K562 (cell line): ENCODE data around the gene ASPDH. TPM values are rescaled to one million over a fixed set of nuclear protein-coding genes. Genes with fewer than 3 reads are reported as not detected.

Experiments
- ARID1B ChIP-seq: fragments of 450-650 bp; IDR thresholded peaks from 2 replicates; pipeline ENCODE4 v1.6.1; 2016; ENCODE audit warnings: antibody characterized with exemption, mild to moderate bottlenecking, inconsistent platforms
- BCOR ChIP-seq: fragments of 450-650 bp; IDR thresholded peaks from 2 replicates; pipeline ENCODE4 v1.6.1; 2016
- CBFB ChIP-seq: sonication (generic); formaldehyde crosslinking; IDR thresholded peaks from 2 replicates; pipeline ENCODE4 v1.4.0; 2020; ENCODE audit warnings: mild to moderate bottlenecking, missing genetic modification reagents
- FOS ChIP-seq: IDR thresholded peaks from 3 replicates; pipeline ENCODE4 v1.6.1; 2011; ENCODE audit not compliant: insufficient read length; ENCODE audit errors: extremely low read depth
- FOXP1 ChIP-seq: sonication (generic); formaldehyde crosslinking; IDR thresholded peaks from 2 replicates; pipeline ENCODE4 v1.8.0; 2022; ENCODE audit warnings: mild to moderate bottlenecking, missing genetic modification reagents
- HDAC3 ChIP-seq: fragments of 450-650 bp; IDR thresholded peaks from 2 replicates; pipeline ENCODE4 v1.6.1; 2018; ENCODE audit warnings: borderline replicate concordance, mild to moderate bottlenecking, moderate library complexity; ENCODE audit not compliant: partially characterized antibody
- HNRNPK ChIP-seq: fragments of 200-400 bp; formaldehyde crosslinking; IDR thresholded peaks from one replicate; pipeline ENCODE4 v1.6.1; 2018; ENCODE audit warnings: mild to moderate bottlenecking, low read depth, low read length; ENCODE audit not compliant: poor library complexity, severe bottlenecking
- ILK ChIP-seq: fragments of 450-650 bp; IDR thresholded peaks from 2 replicates; pipeline ENCODE4 v1.6.1; 2016; ENCODE audit warnings: missing genetic modification characterization, low read depth, mild to moderate bottlenecking, missing compliant biosample characterization, moderate library complexity, borderline replicate concordance
- MAZ ChIP-seq, 2 experiments: fragments of 450-650 bp in 1 of 2; sonication (generic) in 1 of 2; formaldehyde crosslinking; IDR thresholded peaks in 1 of 2; conservative IDR thresholded peaks in 1 of 2; 2 replicates each; pipeline versions ENCODE4 v1.4.0 to v1.5.0; 2020; ENCODE audit warnings: mild to moderate bottlenecking in 1 of 2, missing genetic modification reagents in 1 of 2
- NFIX ChIP-seq: fragments of 250-450 bp; sonication (Bioruptor Pico); IDR thresholded peaks from 2 replicates; pipeline ENCODE4 v1.4.0; 2020; ENCODE audit warnings: low read depth, mild to moderate bottlenecking, moderate library complexity
- POU5F1 ChIP-seq: fragments of 150-350 bp; IDR thresholded peaks from 2 replicates; pipeline ENCODE4 v1.6.1; 2014; ENCODE audit warnings: borderline replicate concordance, low read length, low read depth, mild to moderate bottlenecking; ENCODE audit not compliant: partially characterized antibody
- SMARCA5 ChIP-seq: fragments of 450-650 bp; IDR thresholded peaks from 2 replicates; pipeline ENCODE4 v1.6.1; 2016
- U2AF1 ChIP-seq: fragments of 200-400 bp; formaldehyde crosslinking; optimal IDR thresholded peaks from 2 replicates; pipeline ENCODE3; 2017; ENCODE audit warnings: mild to moderate bottlenecking, low read depth, low read length, moderate library complexity
- ZFP36 ChIP-seq: fragments of 150-350 bp; IDR thresholded peaks from 2 replicates; pipeline ENCODE4 v1.6.1; 2018; ENCODE audit warnings: low read length, low read depth; ENCODE audit not compliant: partially characterized antibody
- ZHX1 ChIP-seq: fragments of 150-350 bp; conservative IDR thresholded peaks from 2 replicates; pipeline ENCODE4 v1.6.1; 2014; ENCODE audit warnings: low read length
- ZNF224 ChIP-seq: sonication (generic); formaldehyde crosslinking; IDR thresholded peaks from 2 replicates; pipeline ENCODE4 v1.8.0; 2022; ENCODE audit warnings: mild to moderate bottlenecking, missing genetic modification reagents
- ZNF445 ChIP-seq: fragments of 250-450 bp; sonication (Bioruptor Pico); IDR thresholded peaks from 2 replicates; pipeline ENCODE4 v1.4.0; 2020; ENCODE audit warnings: low read depth, mild to moderate bottlenecking, moderate library complexity
- ZNF512 ChIP-seq: IDR thresholded peaks from 2 replicates; pipeline ENCODE4 v1.6.1; 2016; ENCODE audit warnings: missing genetic modification characterization, missing compliant biosample characterization
- ZNF57 ChIP-seq: fragments of 450-650 bp; formaldehyde crosslinking; IDR thresholded peaks from 2 replicates; pipeline ENCODE4 v1.4.0; 2020; ENCODE audit warnings: mild to moderate bottlenecking, moderate library complexity
- ZNF584 ChIP-seq: fragments of 200-800 bp; sonication (Bioruptor generic); IDR thresholded peaks from 2 replicates; pipeline ENCODE4 v1.6.1; 2016; ENCODE audit warnings: low read depth, mild to moderate bottlenecking, missing genetic modification characterization, missing compliant biosample characterization
- polyA plus RNA-seq, 8 experiments: library from polyadenylated mRNA; depleted of rRNA in 4 of 8; stranded (reverse) in 5 of 8; unstranded in 3 of 8; fragments of >200 nt; fragmentation: Nextera tagmentation in 2 of 8; fragmentation: Illumina TruSeq in 1 of 8; extraction: Ambion mirVana in 2 of 8; extraction: Trizol in 1 of 8; gene quantifications; 2 replicates each; pipeline versions ENCODE4 v1.2.1 to v1.2.3, GENCODE V29; 2011 to 2014; ENCODE audit warnings: inconsistent platforms in 1 of 8, missing spikeins in 1 of 8
- total RNA-seq, 7 experiments: library from RNA; depleted of rRNA in 6 of 7; stranded (reverse); fragments of >200 nt in 6 of 7; fragmentation: Illumina TruSeq in 2 of 7; extraction: Trizol in 2 of 7; gene quantifications; 2 replicates each; pipeline versions ENCODE4 v1.2.1 to v1.2.3, GENCODE V29; 2011 to 2021; ENCODE audit warnings: low replicate concordance in 1 of 7

The ASPDH gene
- total and polyA plus RNA-seq, 9 of the 15 experiments (the other 6 are each of a cell fraction or from before 2014, with no cell fraction given), result not detected

GRCh38 chr19:50556282-50557008 is 42.7 kb upstream of the ASPDH start (continued):
- TF ChIP-seq ZHX1, result no peak
- peak; percentile 56; the same call in 1 of the 2 replicates for TF ChIP-seq BCOR
- no peak for TF ChIP-seq ZFP36
- peak; percentile 41 for TF ChIP-seq ARID1B
- no peak for TF ChIP-seq ZNF57 (CRISPR knock-in tag)
- no peak for TF ChIP-seq SMARCA5
- no peak for TF ChIP-seq ZNF445
- no peak for TF ChIP-seq ZNF224
- no peak for TF ChIP-seq CBFB
- no peak for TF ChIP-seq FOS
- TF ChIP-seq POU5F1, result no peak
- TF ChIP-seq HNRNPK, result no peak
- TF ChIP-seq FOXP1 (CRISPR knock-in tag), result 0 out of 2 replicates have a peak, but pooled peaks have one; percentile 14
- no peak for TF ChIP-seq ZNF584 (CRISPR knock-in tag)
- no peak for TF ChIP-seq U2AF1
- no peak for TF ChIP-seq HDAC3
- TF ChIP-seq MAZ (CRISPR knock-in tag; conservative IDR thresholded peaks at IDR 0.05 in 1 of 2, IDR thresholded peaks at IDR 0.05 in 1 of 2), result peak; percentile 68 to 73
- no peak for TF ChIP-seq NFIX
- no peak for TF ChIP-seq ZNF512 (tag)
- no peak for TF ChIP-seq ILK (tag)
